Activated CD4-positive, alpha-beta T cell treated with anti-CD3 and anti-CD28 coated beads for 4 hours (primary cell): Measurements from ENCODE around the gene PTPRF.
"Not testable (repeated sequence)": the region's sequence is repeated elsewhere in the genome, so short reads cannot be mapped to it uniquely, and the experiment has no call there.

Experiments
- DNase-seq, 2 donors: peaks; one replicate each; pipeline ENCODE4 v3.0.0-alpha.2; 2020

The PTPRF gene

DNA sequence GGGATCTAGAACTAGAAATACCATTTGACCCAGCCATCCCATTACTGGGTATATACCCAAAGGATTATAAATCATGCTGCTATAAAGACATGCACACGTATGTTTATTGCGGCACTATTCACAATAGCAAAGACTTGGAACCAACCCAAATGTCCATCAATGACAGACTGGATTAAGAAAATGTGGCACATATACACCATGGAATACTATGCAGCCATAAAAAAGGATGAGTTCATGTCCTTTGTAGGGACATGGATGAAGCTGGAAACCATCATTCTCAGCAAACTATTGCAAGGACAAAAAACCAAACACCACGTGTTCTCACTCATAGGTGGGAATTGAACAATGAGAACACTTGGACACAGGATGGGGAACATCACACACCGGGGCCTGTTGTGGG, 107.7 kb downstream of the PTPRF start:
- DNase-seq, result not testable (repeated sequence)

- no peak for DNase-seq
Measured at GRCh38 chr1:43639976-43640794, 109.5 kb downstream of the PTPRF start.

DNA sequence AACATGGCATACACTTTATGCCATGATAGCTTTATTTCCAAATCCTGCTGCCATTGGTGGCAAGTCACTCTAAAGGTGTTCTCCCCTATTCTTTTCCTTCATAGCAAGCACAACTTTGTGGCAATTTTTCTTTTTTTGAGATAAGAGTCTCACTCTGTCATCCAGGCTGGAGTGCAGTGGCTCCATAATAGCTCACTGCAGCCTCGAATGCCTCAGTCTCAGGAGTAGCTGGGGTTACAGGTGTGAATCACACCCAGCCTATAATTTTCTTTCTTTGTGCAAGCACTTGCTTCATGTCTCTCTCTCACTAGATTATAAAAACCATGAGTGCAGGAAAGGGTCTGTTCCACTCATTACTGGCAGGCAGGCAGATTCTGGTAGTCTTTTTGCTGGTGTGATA, 113.9 kb downstream of the PTPRF start:
- DNase-seq, result no peak

DNA sequence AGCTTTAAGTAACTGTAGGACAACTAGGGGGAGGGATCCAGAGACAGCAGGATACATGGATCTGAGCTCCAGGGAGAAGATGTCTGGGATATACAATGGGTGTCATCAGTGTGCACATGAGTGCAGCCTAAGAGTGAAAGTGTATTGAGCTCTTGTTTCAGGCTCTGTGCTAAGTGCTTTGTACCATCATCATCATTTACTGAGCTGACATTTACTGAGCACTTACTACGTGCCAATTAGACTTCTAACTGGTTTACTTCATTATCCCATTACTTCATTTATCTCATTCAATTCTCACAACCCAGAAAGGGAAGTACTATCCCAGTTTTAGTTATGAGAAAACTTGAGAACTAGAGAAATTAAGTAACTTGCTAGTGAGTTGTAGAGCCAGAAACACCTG, 114.8 kb downstream of the PTPRF start:
- no peak for DNase-seq

- not testable (repeated sequence) for DNase-seq
Measured at GRCh38 chr1:43647331-43647730, 116.6 kb downstream of the PTPRF start.

- no peak for DNase-seq
Measured at GRCh38 chr1:43648221-43648847, 117.7 kb downstream of the PTPRF start.

GRCh38 chr1:43648876-43649477, 118.3 kb downstream of the PTPRF start:
- no peak for DNase-seq

GRCh38 chr1:43650310-43651085, 119.8 kb downstream of the PTPRF start:
- DNase-seq, result peak; percentile 88 to 90

DNA sequence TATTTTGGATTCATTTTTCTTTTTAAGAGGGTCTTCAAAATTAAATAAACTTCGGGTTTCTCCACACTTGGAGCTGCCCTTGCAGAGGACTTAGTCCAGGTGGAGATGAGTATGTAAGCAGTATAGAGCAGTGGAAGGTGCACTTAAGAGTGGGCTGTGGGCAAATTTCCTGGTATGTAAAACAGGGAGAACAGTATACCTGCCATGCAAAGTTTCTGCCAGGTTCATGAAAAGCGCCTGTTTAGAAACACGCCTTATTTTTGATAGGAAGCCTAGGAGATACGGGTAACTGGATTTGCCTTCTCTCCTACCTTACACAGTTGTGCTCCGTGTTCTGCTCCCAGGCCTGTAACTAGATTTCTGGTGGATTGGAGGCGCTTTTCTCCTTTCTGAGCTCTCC, 120.5 kb downstream of the PTPRF start:
- no peak for DNase-seq

DNA sequence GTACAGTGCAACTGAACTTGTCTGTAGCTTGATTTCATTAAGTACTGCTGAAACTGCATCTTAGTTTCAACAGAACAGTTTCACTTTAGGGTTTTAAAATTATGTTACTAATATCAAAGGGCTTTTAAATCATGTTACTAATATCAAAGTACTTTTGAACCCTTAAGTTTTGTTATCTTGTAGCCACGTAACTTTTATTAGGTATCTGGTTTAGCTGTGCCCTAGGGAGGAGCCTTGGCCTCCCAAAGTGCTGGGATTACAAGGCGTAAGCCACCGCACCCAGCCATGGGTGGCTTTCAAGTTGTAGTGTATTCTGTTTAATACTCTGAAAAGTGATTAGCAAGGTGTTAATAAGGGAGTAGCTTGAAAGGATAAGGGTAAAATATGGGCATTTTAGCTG, 121.2 kb downstream of the PTPRF start:
- no peak for DNase-seq

GRCh38 chr1:43653339-43653738, 122.7 kb downstream of the PTPRF start:
- DNase-seq, result no peak

DNA sequence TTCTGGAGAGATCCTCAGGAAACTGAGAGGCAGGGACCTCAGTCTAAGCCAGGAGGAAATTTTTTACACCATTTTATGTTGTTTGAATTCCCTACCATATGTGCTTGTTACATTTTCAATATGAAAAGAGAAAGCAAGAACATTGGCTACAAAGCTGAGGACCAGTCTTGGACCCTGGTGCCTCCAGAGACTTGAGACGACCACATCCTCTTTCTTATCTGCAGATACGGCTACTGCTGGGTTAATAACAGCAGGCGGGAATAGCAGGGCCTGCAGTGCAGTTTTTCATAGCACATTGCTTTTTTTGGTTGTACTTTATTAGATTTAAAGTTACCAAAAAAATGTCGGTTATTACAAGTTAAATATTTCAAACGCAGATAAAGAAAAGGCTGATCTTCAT, 123.2 kb downstream of the PTPRF start:
- no peak for DNase-seq

- no peak for DNase-seq
Measured at GRCh38 chr1:43655953-43656352, 125.3 kb downstream of the PTPRF start.

DNA sequence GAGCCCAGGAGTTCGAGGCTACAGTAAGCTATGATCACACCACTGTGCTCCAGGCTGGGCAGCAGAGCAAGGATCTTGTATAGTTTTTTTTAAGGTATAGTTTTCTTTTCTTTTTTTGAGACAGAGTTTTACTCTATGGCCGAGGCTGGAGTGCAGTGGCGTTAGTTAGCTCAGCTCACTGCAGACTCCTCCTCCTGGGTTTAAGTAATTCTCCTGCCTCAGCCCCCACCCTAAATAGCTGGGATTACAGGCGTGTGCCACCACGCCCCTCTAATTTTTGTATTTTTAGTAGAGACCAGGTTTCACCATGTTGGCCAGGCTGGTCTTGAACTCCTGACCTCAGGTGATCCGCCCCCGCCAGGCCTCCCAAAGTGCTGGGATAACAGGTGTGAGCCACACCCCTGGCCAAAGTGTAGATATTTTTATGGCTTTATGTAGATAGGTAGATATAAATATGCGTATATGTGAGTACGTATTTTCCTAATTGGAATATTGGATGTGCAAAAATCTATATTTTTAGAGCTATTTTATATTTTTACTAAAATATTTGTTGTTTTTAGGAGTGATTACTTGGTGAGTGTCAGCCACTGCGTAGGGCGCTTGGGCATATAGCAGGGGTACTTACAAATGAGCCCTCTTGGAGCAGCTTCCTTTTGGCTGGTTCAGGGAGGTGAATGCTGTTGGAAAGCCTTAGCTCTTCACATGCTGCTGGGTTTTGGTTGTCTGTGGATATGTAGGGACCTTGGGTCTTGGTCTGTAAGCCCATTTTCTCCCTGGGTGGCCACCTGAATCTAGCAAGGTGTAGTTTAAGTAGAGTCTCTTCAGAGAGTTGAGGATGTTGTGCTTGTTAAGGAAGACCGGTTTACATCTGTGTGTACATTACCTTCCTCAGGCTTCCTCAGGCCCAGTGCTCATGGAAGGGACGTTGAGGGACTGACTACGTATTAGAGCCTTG, 128.8 kb downstream of the PTPRF start:
- DNase-seq, result no peak

DNA sequence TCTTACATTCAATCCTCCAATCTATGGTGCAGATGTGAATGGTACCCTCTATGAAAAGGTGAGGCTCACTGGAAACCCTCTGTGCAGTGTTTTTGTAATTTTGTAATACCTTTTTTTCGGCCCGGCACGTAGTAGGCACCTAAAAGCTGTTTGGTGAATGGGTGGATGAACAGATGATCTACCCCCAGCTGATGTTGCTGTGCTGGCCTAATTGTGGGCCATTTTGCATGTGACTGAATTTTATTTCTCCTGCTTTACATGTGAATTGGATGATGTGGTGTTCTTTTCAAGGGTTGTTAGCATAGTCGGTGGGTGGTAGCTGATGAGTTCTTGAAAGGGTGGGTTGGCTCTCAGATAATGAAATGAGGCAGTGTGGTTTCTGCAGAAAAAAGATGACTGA, 129.7 kb downstream of the PTPRF start:
- DNase-seq, result no peak

DNA sequence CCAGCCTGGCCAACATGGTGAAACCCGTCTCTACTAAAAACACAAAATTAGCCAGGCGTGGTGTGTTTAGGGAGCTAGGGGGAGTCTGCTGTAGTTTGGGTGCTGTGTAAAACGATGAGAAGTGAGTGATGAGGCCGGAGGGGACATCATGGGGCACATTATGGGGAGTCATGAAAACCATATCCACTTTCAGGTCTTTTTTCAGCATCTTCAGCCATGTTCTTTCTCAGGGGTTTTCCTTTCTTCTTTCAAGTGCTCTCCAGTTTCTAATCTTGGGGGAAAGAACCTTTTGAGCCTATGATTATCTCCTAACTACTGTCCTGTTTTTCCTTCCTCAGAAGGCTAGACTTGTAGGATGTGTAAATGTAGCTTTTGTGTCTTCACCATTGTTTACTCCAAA, 133.7 kb downstream of the PTPRF start:
- no peak for DNase-seq

DNA sequence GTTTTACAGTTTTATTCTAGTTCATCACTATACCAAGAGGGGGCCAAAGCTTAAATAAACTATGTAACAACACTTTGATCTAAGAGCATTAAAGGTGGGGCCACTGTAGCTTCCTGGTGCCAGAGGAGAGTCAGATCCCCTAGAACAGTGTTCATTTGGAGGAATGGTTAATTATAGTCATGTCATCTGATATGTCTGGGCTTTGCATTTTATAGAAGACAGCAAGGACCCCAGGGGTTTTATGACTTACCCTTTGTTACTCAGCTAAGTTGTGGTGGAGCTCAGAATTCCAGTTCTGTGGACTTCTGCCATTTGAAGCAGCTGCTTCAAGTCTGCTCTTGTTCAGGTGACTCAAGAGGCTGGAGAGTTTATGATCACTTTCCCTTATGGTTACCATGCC, 135.9 kb downstream of the PTPRF start:
- DNase-seq, result no peak

DNA sequence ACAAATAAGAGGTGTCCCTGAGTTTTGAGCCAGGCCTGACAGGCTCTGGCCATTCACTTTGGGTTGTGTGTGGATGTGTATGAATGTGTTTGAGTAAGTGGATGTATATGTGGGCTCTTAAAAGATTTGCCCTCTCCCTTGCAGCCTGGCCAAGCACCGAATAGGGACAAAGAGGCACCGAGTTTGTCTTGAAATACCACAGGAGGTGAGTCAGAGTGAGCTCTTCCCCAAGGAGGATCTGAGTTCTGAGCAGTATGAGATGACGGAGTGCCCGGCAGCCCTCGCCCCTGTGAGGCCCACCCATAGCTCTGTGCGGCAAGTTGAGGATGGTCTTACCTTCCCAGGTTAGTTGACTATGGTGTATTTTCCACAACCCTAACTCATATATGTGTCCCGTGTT, 138.3 kb downstream of the PTPRF start:
- DNase-seq, result no peak

GRCh38 chr1:43669878-43670277, 139.2 kb downstream of the PTPRF start:
- DNase-seq, result no peak

DNA sequence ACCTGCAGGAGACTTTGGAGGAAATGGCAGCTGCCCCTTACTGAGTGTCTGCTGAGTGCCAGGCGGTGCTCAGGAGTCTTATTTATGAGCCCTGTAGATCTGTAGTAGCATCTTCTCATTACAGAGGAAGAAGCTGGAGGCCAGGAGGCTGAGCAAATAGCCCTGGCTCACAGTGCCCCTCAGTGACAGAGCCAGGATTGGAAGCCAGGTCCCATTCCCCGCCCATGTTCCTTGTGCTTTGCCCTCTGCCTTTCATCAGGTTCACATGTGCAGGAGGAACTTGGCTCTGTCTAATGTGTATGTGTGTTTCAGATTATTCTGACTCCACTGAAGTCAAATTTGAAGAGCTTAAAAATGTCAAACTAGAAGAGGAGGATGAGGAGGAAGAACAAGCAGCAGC, 140.5 kb downstream of the PTPRF start:
- DNase-seq, result no peak

- no peak for DNase-seq
Measured at GRCh38 chr1:43671626-43672330, 141.1 kb downstream of the PTPRF start.

DNA sequence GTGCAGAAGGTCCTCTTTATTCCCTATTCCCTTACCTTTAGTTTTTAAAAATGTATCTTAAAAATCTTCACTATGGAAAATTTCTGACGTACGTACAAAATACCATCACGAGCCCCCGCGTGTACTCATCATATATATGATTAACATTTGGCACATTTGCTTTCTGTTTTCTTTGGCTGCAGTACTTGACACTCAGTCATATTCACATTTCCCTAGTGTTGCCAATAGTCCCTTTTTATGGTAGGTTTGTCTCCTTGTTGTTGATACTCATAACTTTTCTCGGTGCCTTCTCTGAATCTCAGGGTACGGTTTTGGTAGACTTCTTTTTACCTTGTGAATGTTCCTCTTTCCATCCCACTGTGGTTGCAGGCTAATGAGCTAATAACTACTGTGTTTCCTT, 142.6 kb downstream of the PTPRF start:
- no peak for DNase-seq
